ENCODE data around the gene MYOM1.
"Not testable (repeated sequence)": the region's sequence is repeated elsewhere in the genome, so short reads cannot be mapped to it uniquely, and the experiment has no call there.

DNA sequence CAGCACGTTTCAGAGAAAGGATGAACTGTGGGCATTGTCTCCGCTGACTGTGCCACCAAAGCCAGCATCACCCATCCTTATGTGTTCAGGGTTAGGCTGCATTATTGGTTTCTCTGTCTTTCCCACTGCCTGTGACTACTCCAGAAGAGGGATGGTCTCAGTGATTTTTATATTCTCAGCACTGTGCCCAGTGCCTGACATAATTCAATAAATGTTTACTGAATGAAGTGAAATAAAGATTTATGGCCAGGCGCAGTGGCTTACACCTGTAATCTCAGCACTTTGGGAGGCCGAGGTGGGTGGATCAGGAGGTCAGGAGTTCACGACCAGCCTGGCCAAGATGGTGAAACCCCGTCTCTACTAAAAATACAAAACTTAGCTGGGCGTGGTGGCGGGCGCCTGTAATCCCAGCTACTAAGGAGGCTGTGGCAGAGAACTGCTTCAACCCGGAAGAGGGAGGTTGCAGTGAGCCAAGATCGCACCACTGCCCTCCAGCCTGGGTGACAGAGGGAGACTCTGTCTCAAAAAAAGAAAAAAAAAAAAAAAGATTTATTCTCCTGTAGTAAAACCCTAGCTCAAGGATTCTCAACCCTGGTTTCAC lies 21.4 kb downstream of the MYOM1 start:
- TF ChIP-seq CTCF (conservative IDR thresholded peaks at IDR 0.05; ENCODE audit: low read length); EZH2phosphoT487 (IDR thresholded peaks at IDR 0.05; ENCODE audit: borderline replicate concordance, low read depth, low read length): not testable (repeated sequence)
